Endothelial cell of umbilical vein (primary cell): Measurements from ENCODE around the gene BCAR3. TPM values are rescaled to one million over a fixed set of nuclear protein-coding genes. Genes with fewer than 3 reads are reported as not detected.

ENCODE experiments used
- BruUV-seq: library from RNA; stranded (reverse); fragments of 400-500 nt; replicated peaks from 2 replicates; lab custom pipeline; 2021; lab: Mats Ljungman, UMichigan
- CTCF ChIA-PET: fragments of 300-600, 350-600 bp; sonication (Branson Sonifier 250); formaldehyde crosslinking; loops from one replicate; lab custom pipeline; 2021; ENCODE audit warnings: antibody characterized with exemption, inconsistent platforms; lab: Charles Lee
- POLR2A ChIA-PET: fragments of 300-600, 350-600 bp; sonication (Branson Sonifier 250); formaldehyde crosslinking; loops from one replicate; lab custom pipeline; 2021; ENCODE audit warnings: antibody characterized with exemption, inconsistent platforms; lab: Charles Lee
- DNase-seq: peaks from one replicate; pipeline ENCODE4 v3.0.0-alpha.2; 2011; ENCODE audit warnings: low read depth, low spot score
- FAIRE-seq: peaks from 2 replicates; lab custom pipeline; 2011; peaks lifted over from hg19 to GRCh38; lab: Jason Lieb, UNC
- H2AFZ ChIP-seq: 2 replicates; pipeline ENCODE4 v1.6.0; 2012; ENCODE audit warnings: low read depth, low read length, control low read depth, inconsistent platforms
- H3K27ac ChIP-seq: 2 replicates; pipeline ENCODE4 v1.5.1; 2011; ENCODE audit warnings: low read depth, mild to moderate bottlenecking, control low read depth, low read length, moderate library complexity; ENCODE audit not compliant: insufficient read depth
- H3K27me3 ChIP-seq, 2 experiments: 2 replicates each; pipeline versions ENCODE4 v1.6.0 to v1.6.1; 2011; ENCODE audit warnings: low read length in 2 of 2, mixed read lengths in 1 of 2; ENCODE audit not compliant: control insufficient read depth in 2 of 2, insufficient read depth in 2 of 2
- H3K36me3 ChIP-seq, 2 experiments: 2 replicates in 1 of 2; 3 replicates in 1 of 2; pipeline ENCODE4 v1.5.1; 2011; ENCODE audit warnings: low read length in 2 of 2, mild to moderate bottlenecking in 1 of 2, moderate library complexity in 1 of 2; ENCODE audit not compliant: control insufficient read depth in 2 of 2, insufficient read depth in 2 of 2; ENCODE audit errors: extremely low read depth in 1 of 2
- H3K4me1 ChIP-seq: 3 replicates; pipeline ENCODE4 v1.5.1; 2011; ENCODE audit warnings: mild to moderate bottlenecking, low read length; ENCODE audit not compliant: control insufficient read depth, insufficient read depth; ENCODE audit errors: extremely low read depth
- H3K4me2 ChIP-seq: 2 replicates; pipeline ENCODE4 v1.6.1; 2011; ENCODE audit warnings: low read length, control low read depth, mixed read lengths; ENCODE audit not compliant: insufficient read depth
- H3K4me3 ChIP-seq, 3 experiments: fragments of 200-600 bp in 1 of 3; sonication (generic), shearing (Covaris generic) in 1 of 3; replicated peaks in 1 of 3; 2 replicates each; pipeline ENCODE4 v1.5.1; 2011 to 2016; ENCODE audit warnings: control low read depth in 3 of 3, low read length in 3 of 3, mild to moderate bottlenecking in 2 of 3, inconsistent platforms in 1 of 3, low read depth in 1 of 3, moderate library complexity in 1 of 3; ENCODE audit not compliant: insufficient read depth in 1 of 3
- H3K79me2 ChIP-seq: 2 replicates; pipeline ENCODE4 v1.6.0; 2012; ENCODE audit warnings: low read length, inconsistent platforms; ENCODE audit not compliant: control insufficient read depth, insufficient read depth
- H3K9ac ChIP-seq: replicated peaks from 2 replicates; pipeline ENCODE3; 2011; ENCODE audit warnings: low read length, control low read depth; ENCODE audit not compliant: insufficient read depth; ENCODE audit errors: extremely low read depth
- H3K9me1 ChIP-seq: replicated peaks from 3 replicates; pipeline ENCODE4 v1.6.0; 2011; ENCODE audit warnings: mild to moderate bottlenecking, low read length; ENCODE audit not compliant: control insufficient read depth, insufficient read depth; ENCODE audit errors: extremely low read depth
- H3K9me3 ChIP-seq: replicated peaks from 2 replicates; pipeline ENCODE4 v1.5.1; 2012; ENCODE audit warnings: low read length, inconsistent platforms; ENCODE audit not compliant: control insufficient read depth, insufficient read depth
- H4K20me1 ChIP-seq: replicated peaks from 2 replicates; pipeline ENCODE3; 2011; ENCODE audit warnings: mild to moderate bottlenecking, low read length; ENCODE audit not compliant: control insufficient read depth, insufficient read depth; ENCODE audit errors: extremely low read depth
- CTCF ChIP-seq, 2 donors: IDR thresholded peaks; 1 replicate in 1 of 2; 2 replicates in 1 of 2; pipeline ENCODE4 v1.5.1; 2011; ENCODE audit warnings: low read length in 2 of 2, mild to moderate bottlenecking in 2 of 2, moderate library complexity in 2 of 2, control low read depth in 1 of 2, inconsistent platforms in 1 of 2, low read depth in 1 of 2; ENCODE audit not compliant: insufficient read depth in 1 of 2; ENCODE audit errors: extremely low read depth in 1 of 2
- EZH2 ChIP-seq: IDR thresholded peaks from 2 replicates; pipeline ENCODE4 v1.6.1; 2012; ENCODE audit warnings: borderline replicate concordance, low read depth, mild to moderate bottlenecking, moderate library complexity, low read length, inconsistent platforms; ENCODE audit not compliant: severe bottlenecking
- FOS ChIP-seq: IDR thresholded peaks from 2 replicates; pipeline ENCODE4 v1.6.1; 2011; ENCODE audit warnings: mild to moderate bottlenecking, low read length, moderate library complexity, borderline replicate concordance; ENCODE audit not compliant: insufficient read depth
- GATA2 ChIP-seq: IDR thresholded peaks from 2 replicates; pipeline ENCODE4 v1.7.0; 2011; ENCODE audit warnings: low read depth, mild to moderate bottlenecking, moderate library complexity, mixed read lengths, low read length; ENCODE audit not compliant: insufficient read length, insufficient read depth
- JUN ChIP-seq: IDR thresholded peaks from 2 replicates; pipeline ENCODE4 v1.6.1; 2011; ENCODE audit warnings: borderline replicate concordance, low read depth; ENCODE audit not compliant: insufficient read length, insufficient read depth
- MAX ChIP-seq: IDR thresholded peaks from 2 replicates; pipeline ENCODE4 v1.6.1; 2011; ENCODE audit not compliant: insufficient read depth, insufficient read length
- MYC ChIP-seq: IDR thresholded peaks from one replicate; pipeline ENCODE4 v1.6.1; 2011; ENCODE audit warnings: mild to moderate bottlenecking, low read depth, low read length
- POLR2A ChIP-seq: IDR thresholded peaks from 2 replicates; pipeline ENCODE4 v1.6.1; 2012; ENCODE audit warnings: low read depth, mild to moderate bottlenecking, control low read depth, low read length
- POLR2AphosphoS5 ChIP-seq: IDR thresholded peaks from 2 replicates; pipeline ENCODE4 v1.6.1; 2012; ENCODE audit warnings: low read depth, mild to moderate bottlenecking, control low read depth, low read length, moderate library complexity; ENCODE audit not compliant: insufficient read depth
- dilution Hi-C: fragments of 300-500 bp; cut with MboI; formaldehyde crosslinking; loops from one replicate; pipeline ENCODE4 v1.15.0; 2019; ENCODE audit warnings: low sequenced_read_pairs; ENCODE audit not compliant: extremely low pct_ligation_motif_present
- intact Hi-C: fragments of 100-400 bp; cut with micrococcal nuclease; formaldehyde crosslinking; loops from one replicate; pipeline ENCODE4 v1.10.0; 2022
- polyA plus RNA-seq, 4 experiments: library from polyadenylated mRNA; depleted of rRNA in 3 of 4; stranded (reverse) in 3 of 4; unstranded in 1 of 4; fragments of >200 nt; gene quantifications; 2 replicates each; pipeline versions ENCODE4 v1.2.1 to v1.2.3, GENCODE V29; 2011 to 2012; ENCODE audit warnings: missing spikeins in 1 of 4
- total RNA-seq: library from RNA; stranded (reverse); gene quantifications from 2 replicates; pipeline ENCODE4 v1.2.3, GENCODE V29; 2021

Gene BCAR3
- total and polyA plus RNA-seq, 2 donors (not counting 3 experiments of a cell fraction or from before 2014, with no cell fraction given) = 17.5 to 32.9 TPM

GRCh38 chr1:93578911-93579825 is 102.5 kb downstream of the BCAR3 start:
- CTCF ChIA-PET = interaction anchor here (0.9 to 1.6 kb wide), 4 partner anchors 10 to 275 kb away, joined by 3 to 9 read pairs (median 4); no protein-coding TSS in a partner anchor

More at GRCh38 chr1:93578911-93579825, 102.5 kb downstream of the BCAR3 start:
- Histone ChIP-seq H3K4me3 (no peak overlapping the region), H3K9me1 (no peaks in the 10 kb centered on the region), H3K36me3 (peaks cover 31% of the 10 kb centered on the region in 2 experiments), H3K4me1 (peaks cover 2% of the 10 kb centered on the region), H3K9me3 (no peaks in the 10 kb centered on the region), H4K20me1 (no peaks in the 10 kb centered on the region), H2AFZ (no peak overlapping the region), H3K9ac (no peak overlapping the region), H3K27me3 (no peaks in the 10 kb centered on the region), H3K4me2 (no peak overlapping the region), H3K79me2 (peaks cover 30% of the 10 kb centered on the region), H3K27ac (no peak overlapping the region)
- POLR2A ChIA-PET = no interaction called here
- no peak for TF ChIP-seq GATA2
- no peak for TF ChIP-seq MYC
- no peak for TF ChIP-seq POLR2AphosphoS5
- no peak for TF ChIP-seq POLR2A
- TF ChIP-seq MAX = no peak
- TF ChIP-seq CTCF (IDR thresholded peaks at IDR 0.05; ENCODE audit: extremely low read depth in 1 of 2, insufficient read depth in 1 of 2, low read depth in 1 of 2, low read length in 2 of 2) = no peak
- no peak for TF ChIP-seq JUN
- no peak for TF ChIP-seq EZH2
- TF ChIP-seq FOS = no peak
- dilution Hi-C loops (no loop called here), intact Hi-C loops (no loop called here)
- no TSS peak for BruUV-seq
- DNase-seq = no peak
- FAIRE-seq = no peak
